HepG2 (cell line): Measurements from ENCODE around the gene STN1. TPM values are rescaled to one million over a fixed set of nuclear protein-coding genes. Genes with fewer than 3 reads are reported as not detected.

Experiments used
- CENPT ChIP-seq: sonication (generic); formaldehyde crosslinking; IDR thresholded peaks from 2 replicates; pipeline ENCODE4 v1.8.0; 2022; ENCODE audit warnings: low read depth, mild to moderate bottlenecking, moderate library complexity, missing genetic modification reagents
- HDAC6 ChIP-seq: fragments of 200-600 bp; sonication (generic); IDR thresholded peaks from 2 replicates; pipeline ENCODE4 v1.7.0; 2017; ENCODE audit warnings: mild to moderate bottlenecking, antibody characterized with exemption, low read length, low read depth
- MLLT10 ChIP-seq: sonication (generic); formaldehyde crosslinking; IDR thresholded peaks from 2 replicates; pipeline ENCODE4 v1.4.0; 2020; ENCODE audit warnings: missing genetic modification reagents
- MXI1 ChIP-seq: IDR thresholded peaks from 3 replicates; pipeline ENCODE4 v1.6.1; 2012; ENCODE audit warnings: low read depth, low read length, inconsistent platforms, borderline replicate concordance
- PHB2 ChIP-seq: fragments of 450-650 bp; IDR thresholded peaks from 2 replicates; pipeline ENCODE4 v1.6.1; 2018; ENCODE audit not compliant: partially characterized antibody
- PHF20 ChIP-seq: sonication (generic); formaldehyde crosslinking; IDR thresholded peaks from 2 replicates; pipeline ENCODE4 v1.5.0; 2020; ENCODE audit warnings: mild to moderate bottlenecking, missing genetic modification reagents
- PHF5A ChIP-seq: IDR thresholded peaks from one replicate; pipeline ENCODE4 v1.6.1; 2018; ENCODE audit warnings: low read depth, missing genetic modification reagents; ENCODE audit not compliant: unreplicated experiment
- PTBP1 ChIP-seq: fragments of 200-400 bp; formaldehyde crosslinking; IDR thresholded peaks from 2 replicates; pipeline ENCODE4 v1.6.1; 2018; ENCODE audit warnings: low read length, low read depth; ENCODE audit not compliant: poor library complexity, severe bottlenecking
- RAD21 ChIP-seq: fragments of 450-650 bp; formaldehyde crosslinking; IDR thresholded peaks from 2 replicates; pipeline ENCODE4 v1.5.0; 2020; ENCODE audit warnings: mild to moderate bottlenecking
- SMYD3 ChIP-seq: sonication (generic); formaldehyde crosslinking; IDR thresholded peaks from 2 replicates; pipeline ENCODE4 v1.8.1; 2023; ENCODE audit warnings: mild to moderate bottlenecking, missing genetic modification reagents
- ZBTB7A ChIP-seq: sonication (generic); formaldehyde crosslinking; IDR thresholded peaks from 2 replicates; pipeline ENCODE4 v1.8.0; 2022; ENCODE audit warnings: mild to moderate bottlenecking, missing genetic modification reagents
- ZFP36L1 ChIP-seq: sonication (generic); formaldehyde crosslinking; IDR thresholded peaks from 2 replicates; pipeline ENCODE4 v1.8.0; 2022; ENCODE audit warnings: mild to moderate bottlenecking, missing genetic modification reagents, moderate library complexity
- ZNF264 ChIP-seq: sonication (generic); formaldehyde crosslinking; IDR thresholded peaks from 2 replicates; pipeline ENCODE4 v1.4.0; 2020; ENCODE audit warnings: missing genetic modification reagents
- ZNF331 ChIP-seq: sonication (generic); formaldehyde crosslinking; IDR thresholded peaks from 2 replicates; pipeline ENCODE4 v1.4.0; 2020; ENCODE audit warnings: missing genetic modification reagents
- ZNF552 ChIP-seq: sonication (generic); formaldehyde crosslinking; IDR thresholded peaks from 2 replicates; pipeline ENCODE4 v1.9.0; 2022; ENCODE audit warnings: missing genetic modification reagents, mild to moderate bottlenecking, borderline replicate concordance
- ZSCAN21 ChIP-seq: sonication (generic); formaldehyde crosslinking; IDR thresholded peaks from 2 replicates; pipeline ENCODE4 v1.8.0; 2022; ENCODE audit warnings: mild to moderate bottlenecking, missing genetic modification reagents, moderate library complexity, borderline replicate concordance
- polyA plus RNA-seq, 8 experiments: library from polyadenylated mRNA; depleted of rRNA in 3 of 8; stranded (reverse) in 7 of 8; unstranded in 1 of 8; fragments of >200 nt; fragmentation: Illumina TruSeq in 4 of 8; extraction: Trizol in 4 of 8; gene quantifications; 2 replicates each; pipeline versions ENCODE4 v1.2.1 to v1.2.3, GENCODE V29; 2011 to 2016; ENCODE audit warnings: low read depth in 4 of 8, missing spikeins in 1 of 8, mixed read lengths in 1 of 8; ENCODE audit not compliant: insufficient read depth in 1 of 8
- total RNA-seq, 5 experiments: library from RNA; depleted of rRNA; stranded (reverse); fragments of >200 nt; fragmentation: Illumina TruSeq; extraction: Trizol; gene quantifications; 2 replicates each; pipeline ENCODE4 v1.2.3, GENCODE V29; 2016; ENCODE audit warnings: low read depth in 1 of 5
- TF ChIP-seq, protein P1 (sequence below): sonication (generic); formaldehyde crosslinking; IDR thresholded peaks from 2 replicates; pipeline ENCODE4 v1.5.1; 2020; ENCODE audit warnings: missing genetic modification reagents, mild to moderate bottlenecking, borderline replicate concordance
- TF ChIP-seq, protein P2 (sequence below): sonication (generic); formaldehyde crosslinking; IDR thresholded peaks from 2 replicates; pipeline ENCODE4 v1.5.0; 2020; ENCODE audit warnings: mild to moderate bottlenecking, low read depth, missing genetic modification reagents, borderline replicate concordance
- TF ChIP-seq, protein P3 (sequence below): sonication (generic); formaldehyde crosslinking; IDR thresholded peaks from 2 replicates; pipeline ENCODE4 v1.5.0; 2020; ENCODE audit warnings: mild to moderate bottlenecking, missing genetic modification reagents
- TF ChIP-seq, protein P4 (sequence below): sonication (generic); formaldehyde crosslinking; IDR thresholded peaks from 2 replicates; pipeline ENCODE4 v1.5.1; 2020; ENCODE audit warnings: missing genetic modification reagents, mild to moderate bottlenecking, borderline replicate concordance
- TF ChIP-seq, protein P5 (sequence below): sonication (generic); formaldehyde crosslinking; IDR thresholded peaks from 2 replicates; pipeline ENCODE4 v1.9.0; 2022; ENCODE audit warnings: low read depth, missing genetic modification reagents

STN1 gene
- total and polyA plus RNA-seq, 2 of the 13 experiments (the other 11 are each of a cell fraction or from before 2014, with no cell fraction given): 17.6 to 22.7 TPM

DNA sequence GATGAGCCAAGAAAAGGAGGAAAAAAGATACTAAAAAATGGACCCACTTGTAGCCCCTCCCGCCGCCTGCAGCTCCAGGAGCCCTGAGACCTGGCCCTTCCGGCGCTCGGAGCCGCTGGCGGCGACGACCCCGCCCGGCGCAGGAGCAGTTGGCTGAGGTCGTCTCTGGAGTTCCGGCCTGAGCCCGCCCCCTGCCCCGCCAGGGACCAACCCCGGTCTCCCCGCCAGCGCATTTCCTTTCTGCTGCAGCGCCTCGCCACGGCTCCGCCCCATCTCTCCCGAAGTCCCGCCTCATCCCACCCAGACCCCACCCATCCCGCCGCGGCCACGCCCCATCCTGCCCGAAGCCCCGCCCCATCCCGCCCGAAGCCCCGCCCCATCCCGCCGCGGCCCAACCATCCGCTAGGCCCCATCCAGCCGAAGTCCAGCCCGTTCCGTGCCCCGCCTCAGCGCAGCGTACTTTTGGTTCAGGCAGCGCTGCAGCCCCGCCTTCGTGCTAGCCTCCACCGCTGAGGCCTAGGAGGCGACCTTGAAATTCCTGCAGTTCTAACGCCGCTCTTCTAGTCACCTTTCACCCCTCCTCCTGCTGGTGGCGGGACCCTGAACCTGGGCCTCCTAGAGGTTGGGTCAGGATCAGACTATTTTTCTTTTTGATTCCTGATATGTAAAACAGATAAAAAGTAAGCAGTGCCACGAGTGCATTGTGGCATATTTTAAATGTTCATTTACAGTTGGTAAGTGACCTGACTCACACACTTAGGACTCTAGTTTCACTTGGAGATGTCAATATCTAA, at the start of gene STN1 (continued):
- TF ChIP-seq HDAC6 (no peak), PTBP1 (no peak), ZSCAN21 (CRISPR knock-in tag) (no peak; the same call in 1 of the 2 replicates), MXI1 (peak; percentile 15; the same call in 1 of the 3 replicates), ZNF552 (CRISPR knock-in tag) (no peak), PHF5A (peak; percentile 49), CENPT (CRISPR knock-in tag) (no peak), SMYD3 (CRISPR knock-in tag) (0 out of 2 replicates have a peak, but pooled peaks have one; percentile 47), ZNF331 (CRISPR knock-in tag) (peak; percentile 84), MLLT10 (no peak), PHB2 (no peak), ZNF264 (CRISPR knock-in tag) (no peak; the same call in 1 of the 2 replicates), ZBTB7A (CRISPR knock-in tag) (no peak), RAD21 (CRISPR knock-in tag) (0 out of 2 replicates have a peak, but pooled peaks have one; percentile 24), ZFP36L1 (CRISPR knock-in tag) (0 out of 2 replicates have a peak, but pooled peaks have one; percentile 18), PHF20 (peak; percentile 74)
- TF ChIP-seq, protein P1, sequence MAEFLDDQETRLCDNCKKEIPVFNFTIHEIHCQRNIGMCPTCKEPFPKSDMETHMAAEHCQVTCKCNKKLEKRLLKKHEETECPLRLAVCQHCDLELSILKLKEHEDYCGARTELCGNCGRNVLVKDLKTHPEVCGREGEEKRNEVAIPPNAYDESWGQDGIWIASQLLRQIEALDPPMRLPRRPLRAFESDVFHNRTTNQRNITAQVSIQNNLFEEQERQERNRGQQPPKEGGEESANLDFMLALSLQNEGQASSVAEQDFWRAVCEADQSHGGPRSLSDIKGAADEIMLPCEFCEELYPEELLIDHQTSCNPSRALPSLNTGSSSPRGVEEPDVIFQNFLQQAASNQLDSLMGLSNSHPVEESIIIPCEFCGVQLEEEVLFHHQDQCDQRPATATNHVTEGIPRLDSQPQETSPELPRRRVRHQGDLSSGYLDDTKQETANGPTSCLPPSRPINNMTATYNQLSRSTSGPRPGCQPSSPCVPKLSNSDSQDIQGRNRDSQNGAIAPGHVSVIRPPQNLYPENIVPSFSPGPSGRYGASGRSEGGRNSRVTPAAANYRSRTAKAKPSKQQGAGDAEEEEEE (CRISPR knock-in tag): no peak
- TF ChIP-seq, protein P2, sequence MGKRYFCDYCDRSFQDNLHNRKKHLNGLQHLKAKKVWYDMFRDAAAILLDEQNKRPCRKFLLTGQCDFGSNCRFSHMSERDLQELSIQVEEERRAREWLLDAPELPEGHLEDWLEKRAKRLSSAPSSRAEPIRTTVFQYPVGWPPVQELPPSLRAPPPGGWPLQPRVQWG (CRISPR knock-in tag): no peak
- TF ChIP-seq, protein P3, sequence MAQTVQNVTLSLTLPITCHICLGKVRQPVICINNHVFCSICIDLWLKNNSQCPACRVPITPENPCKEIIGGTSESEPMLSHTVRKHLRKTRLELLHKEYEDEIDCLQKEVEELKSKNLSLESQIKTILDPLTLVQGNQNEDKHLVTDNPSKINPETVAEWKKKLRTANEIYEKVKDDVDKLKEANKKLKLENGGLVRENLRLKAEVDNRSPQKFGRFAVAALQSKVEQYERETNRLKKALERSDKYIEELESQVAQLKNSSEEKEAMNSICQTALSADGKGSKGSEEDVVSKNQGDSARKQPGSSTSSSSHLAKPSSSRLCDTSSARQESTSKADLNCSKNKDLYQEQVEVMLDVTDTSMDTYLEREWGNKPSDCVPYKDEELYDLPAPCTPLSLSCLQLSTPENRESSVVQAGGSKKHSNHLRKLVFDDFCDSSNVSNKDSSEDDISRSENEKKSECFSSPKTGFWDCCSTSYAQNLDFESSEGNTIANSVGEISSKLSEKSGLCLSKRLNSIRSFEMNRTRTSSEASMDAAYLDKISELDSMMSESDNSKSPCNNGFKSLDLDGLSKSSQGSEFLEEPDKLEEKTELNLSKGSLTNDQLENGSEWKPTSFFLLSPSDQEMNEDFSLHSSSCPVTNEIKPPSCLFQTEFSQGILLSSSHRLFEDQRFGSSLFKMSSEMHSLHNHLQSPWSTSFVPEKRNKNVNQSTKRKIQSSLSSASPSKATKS (CRISPR knock-in tag): no peak
- TF ChIP-seq, protein P4, sequence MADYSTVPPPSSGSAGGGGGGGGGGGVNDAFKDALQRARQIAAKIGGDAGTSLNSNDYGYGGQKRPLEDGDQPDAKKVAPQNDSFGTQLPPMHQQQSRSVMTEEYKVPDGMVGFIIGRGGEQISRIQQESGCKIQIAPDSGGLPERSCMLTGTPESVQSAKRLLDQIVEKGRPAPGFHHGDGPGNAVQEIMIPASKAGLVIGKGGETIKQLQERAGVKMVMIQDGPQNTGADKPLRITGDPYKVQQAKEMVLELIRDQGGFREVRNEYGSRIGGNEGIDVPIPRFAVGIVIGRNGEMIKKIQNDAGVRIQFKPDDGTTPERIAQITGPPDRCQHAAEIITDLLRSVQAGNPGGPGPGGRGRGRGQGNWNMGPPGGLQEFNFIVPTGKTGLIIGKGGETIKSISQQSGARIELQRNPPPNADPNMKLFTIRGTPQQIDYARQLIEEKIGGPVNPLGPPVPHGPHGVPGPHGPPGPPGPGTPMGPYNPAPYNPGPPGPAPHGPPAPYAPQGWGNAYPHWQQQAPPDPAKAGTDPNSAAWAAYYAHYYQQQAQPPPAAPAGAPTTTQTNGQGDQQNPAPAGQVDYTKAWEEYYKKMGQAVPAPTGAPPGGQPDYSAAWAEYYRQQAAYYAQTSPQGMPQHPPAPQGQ (CRISPR knock-in tag): no peak
- TF ChIP-seq, protein P5, sequence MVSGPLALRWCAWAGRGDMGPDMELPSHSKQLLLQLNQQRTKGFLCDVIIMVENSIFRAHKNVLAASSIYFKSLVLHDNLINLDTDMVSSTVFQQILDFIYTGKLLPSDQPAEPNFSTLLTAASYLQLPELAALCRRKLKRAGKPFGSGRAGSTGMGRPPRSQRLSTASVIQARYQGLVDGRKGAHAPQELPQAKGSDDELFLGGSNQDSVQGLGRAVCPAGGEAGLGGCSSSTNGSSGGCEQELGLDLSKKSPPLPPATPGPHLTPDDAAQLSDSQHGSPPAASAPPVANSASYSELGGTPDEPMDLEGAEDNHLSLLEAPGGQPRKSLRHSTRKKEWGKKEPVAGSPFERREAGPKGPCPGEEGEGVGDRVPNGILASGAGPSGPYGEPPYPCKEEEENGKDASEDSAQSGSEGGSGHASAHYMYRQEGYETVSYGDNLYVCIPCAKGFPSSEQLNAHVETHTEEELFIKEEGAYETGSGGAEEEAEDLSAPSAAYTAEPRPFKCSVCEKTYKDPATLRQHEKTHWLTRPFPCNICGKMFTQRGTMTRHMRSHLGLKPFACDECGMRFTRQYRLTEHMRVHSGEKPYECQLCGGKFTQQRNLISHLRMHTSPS (CRISPR knock-in tag): 0 out of 2 replicates have a peak, but pooled peaks have one; percentile 29
